Frontal cortex (tissue), 4 donors: ENCODE measurements around the gene SLC25A38. TPM values are rescaled to one million over a fixed set of nuclear protein-coding genes. Genes with fewer than 3 reads are reported as not detected.

Experiments used
- DNase-seq, 2 donors: peaks; one replicate each; pipeline ENCODE4 v3.0.0; 2012; ENCODE audit warnings: low spot score in 2 of 2
- FAIRE-seq: peaks from 2 replicates; lab custom pipeline; 2012; peaks lifted over from hg19 to GRCh38; lab: Jason Lieb, UNC
- small RNA-seq: library from RNA; depleted of rRNA; stranded (forward); fragments of <200 nt; gene quantifications from one replicate; pipeline ENCODE3, GENCODE V24; 2014
- total RNA-seq: library from RNA; depleted of rRNA; stranded (reverse); fragments of >200 nt; gene quantifications from one replicate; pipeline ENCODE4 v1.2.3, GENCODE V29; 2014
- donor health status: control.
- donor health status: control.
- donor health status: control.

The SLC25A38 gene
- total RNA-seq, 1 donor from 2014 or later = 14.3 TPM

GRCh38 chr3:39427506-39427905 is 44.3 kb downstream of the SLC25A38 start:
- FAIRE-seq (no peak), DNase-seq (no peak)

GRCh38 chr3:39428745-39429201 is 45.6 kb downstream of the SLC25A38 start:
- no peak for FAIRE-seq
- no peak for DNase-seq

GRCh38 chr3:39429466-39429865 is 46.3 kb downstream of the SLC25A38 start:
- FAIRE-seq = no peak

GRCh38 chr3:39432342-39432741 is 49.2 kb downstream of the SLC25A38 start:
- DNase-seq (no peak), FAIRE-seq (no peak)

More at GRCh38 chr3:39429466-39429865, 46.3 kb downstream of the SLC25A38 start:
- no peak for DNase-seq

- FAIRE-seq = no peak
These were observed 50.5 kb downstream of the SLC25A38 start for GRCh38 chr3:39433642-39434041.

GRCh38 chr3:39434574-39434973 is 51.4 kb downstream of the SLC25A38 start:
- FAIRE-seq = no peak
- no peak for DNase-seq

More at GRCh38 chr3:39433642-39434041, 50.5 kb downstream of the SLC25A38 start:
- no peak for DNase-seq

- FAIRE-seq (no peak), DNase-seq (no peak)
These were observed 52.0 kb downstream of the SLC25A38 start for GRCh38 chr3:39435006-39435748.

GRCh38 chr3:39438880-39439279 is 55.7 kb downstream of the SLC25A38 start:
- no peak for FAIRE-seq
- no peak for DNase-seq

- no peak for FAIRE-seq
- DNase-seq = no peak
These were observed 57.1 kb downstream of the SLC25A38 start for GRCh38 chr3:39440316-39440715.

GRCh38 chr3:39443530-39443929 is 60.4 kb downstream of the SLC25A38 start:
- FAIRE-seq = no peak
- DNase-seq = no peak

- DNase-seq (no peak), FAIRE-seq (no peak)
These were observed 62.8 kb downstream of the SLC25A38 start for GRCh38 chr3:39445927-39446326.

GRCh38 chr3:39446444-39446843 is 63.3 kb downstream of the SLC25A38 start:
- DNase-seq (no peak), FAIRE-seq (no peak)

Small RNA genes within 50 kb of the gene (small RNA-seq; reads per million reads assigned to genes)
- not detected for gene SNORA6
- gene SNORA62 = not detected

Other genes starting within 250 kb of the SLC25A38 start
- 2.4 TPM for gene CSRNP1, start 229.8 kb upstream of the SLC25A38 start, total RNA-seq
- gene XIRP1, start 190.8 kb upstream of the SLC25A38 start, total RNA-seq = not detected
- gene CX3CR1, start 103.3 kb upstream of the SLC25A38 start, total RNA-seq = 7.3 TPM
- gene CCR8, start 53.7 kb upstream of the SLC25A38 start, total RNA-seq = not detected
- 1,502 TPM for gene RPSA, start 23.4 kb downstream of the SLC25A38 start, total RNA-seq
- 0.41 TPM for gene MOBP, start 84.3 kb downstream of the SLC25A38 start, total RNA-seq